ENCODE measurements around the gene CALM1.

The CALM1 gene

DNA sequence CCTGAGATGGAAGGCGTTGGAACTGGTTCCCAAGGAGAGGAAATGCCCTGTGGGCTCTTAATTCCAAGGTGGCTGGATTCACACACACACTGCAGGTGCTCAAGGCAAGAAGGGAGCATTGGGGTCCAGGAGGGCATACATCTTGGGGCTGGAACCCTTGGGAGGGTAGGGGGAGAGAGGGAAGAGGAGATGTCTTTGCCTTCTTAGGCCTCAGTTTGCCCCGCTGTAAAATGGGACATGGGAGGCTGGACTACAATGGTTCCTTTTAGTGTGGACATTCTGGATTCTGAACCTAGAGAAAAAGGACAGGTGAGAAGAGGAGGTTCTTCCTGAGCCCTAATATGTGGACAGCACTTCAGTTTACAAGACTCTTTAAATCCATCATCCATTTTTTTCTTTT, 43.8 kb downstream of the CALM1 start:
- Histone ChIP-seq H3K79me2 (ENCODE audit: control insufficient read depth, insufficient read depth, low read length, unreplicated experiment) (no peaks in the 10 kb centered on the region), H3K27me3 (ENCODE audit: insufficient read depth, low read length) (no peaks in the 10 kb centered on the region), H3K27ac (ENCODE audit: low read depth, low read length) (no peak overlapping the region), H3K4me1 (ENCODE audit: control insufficient read depth, insufficient read depth, low read length, unreplicated experiment) (peaks cover 14% of the 10 kb centered on the region), H2AFZ (ENCODE audit: low read length, unreplicated experiment) (no peak overlapping the region), H3K36me3 (ENCODE audit: insufficient read depth, low read length) (no peaks in the 10 kb centered on the region), H3K4me3 (ENCODE audit: low read depth, low read length) (no peak overlapping the region)

DNA sequence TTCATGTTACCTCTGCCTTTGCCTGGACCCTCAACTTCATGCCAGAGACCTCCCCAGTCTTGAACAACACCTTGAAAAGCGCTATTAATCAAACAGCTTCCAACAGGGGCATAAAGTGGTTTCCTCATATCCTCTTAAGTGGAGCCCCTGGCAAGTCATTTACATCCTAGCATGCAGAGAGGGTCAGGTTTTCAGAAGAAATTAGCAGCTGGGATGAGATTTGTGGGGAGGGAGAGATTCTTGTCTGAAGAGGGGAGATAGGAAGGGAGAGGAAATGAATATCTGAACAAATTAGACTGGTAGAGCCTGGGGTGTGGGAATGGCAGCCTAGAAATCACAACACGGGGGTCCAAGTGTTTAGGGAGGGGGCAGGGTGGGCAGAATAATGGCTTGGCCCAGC, 45.6 kb downstream of the CALM1 start:
- no peaks in the 10 kb centered on the region for H3K36me3 ChIP-seq (ENCODE audit: insufficient read depth, low read length)
- no peak overlapping the region for H3K27ac ChIP-seq (ENCODE audit: low read depth, low read length)
- peaks cover 8% of the 10 kb centered on the region; the same call in 1 of the 2 replicates for H3K27me3 ChIP-seq (ENCODE audit: insufficient read depth, low read length)
- H3K4me1 ChIP-seq (ENCODE audit: control insufficient read depth, insufficient read depth, low read length, unreplicated experiment) = peaks cover 14% of the 10 kb centered on the region
- H2AFZ ChIP-seq (ENCODE audit: low read length, unreplicated experiment) = no peak overlapping the region
- H3K79me2 ChIP-seq (ENCODE audit: control insufficient read depth, insufficient read depth, low read length, unreplicated experiment) = no peaks in the 10 kb centered on the region
- H3K4me3 ChIP-seq (ENCODE audit: low read depth, low read length) = no peak overlapping the region

DNA sequence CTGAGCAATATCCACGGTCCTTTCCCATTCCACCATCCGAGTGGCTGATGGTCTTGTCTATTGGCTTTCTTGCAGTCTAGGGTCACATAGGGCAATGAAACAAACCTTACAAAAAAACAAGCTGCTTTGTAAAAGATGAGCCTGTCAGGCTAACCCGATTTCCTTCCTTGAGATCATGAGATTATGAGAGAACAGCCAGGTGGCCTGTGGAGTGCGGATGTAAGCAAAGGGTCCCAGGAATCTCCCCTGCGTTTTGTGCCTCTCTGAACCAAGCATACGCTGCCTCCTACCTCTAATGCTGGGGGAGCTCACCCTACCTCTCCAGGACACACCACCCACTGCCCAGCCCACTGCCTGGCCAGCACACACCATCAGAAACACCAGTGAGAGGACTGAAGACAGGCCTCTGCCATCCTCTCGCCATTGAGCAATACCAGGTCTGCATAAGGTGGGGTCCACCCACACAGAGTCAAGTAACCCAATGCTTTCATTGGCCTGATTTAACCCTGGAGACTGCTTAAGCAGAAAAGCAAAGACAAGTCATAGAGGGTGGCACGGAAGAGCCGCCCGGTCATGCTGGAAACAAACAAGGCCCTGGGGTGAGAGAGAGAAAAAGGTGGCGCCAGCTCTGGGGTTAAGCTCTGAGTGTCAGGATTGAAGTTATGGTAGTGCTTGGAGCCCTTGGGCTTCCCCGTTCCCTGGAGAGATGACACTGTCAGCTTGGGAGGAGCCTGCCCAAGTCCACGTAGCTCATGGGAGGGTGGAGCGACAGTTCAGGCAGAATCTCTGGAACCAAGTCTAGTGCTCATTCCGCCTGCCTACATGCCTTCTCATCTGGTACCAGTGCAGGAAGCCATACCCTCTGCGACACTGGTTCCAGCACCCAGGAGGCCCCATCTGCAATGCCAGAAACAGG, 46.6 kb downstream of the CALM1 start:
- H2AFZ ChIP-seq (ENCODE audit: low read length, unreplicated experiment) = no peak overlapping the region
- no peaks in the 10 kb centered on the region for H3K79me2 ChIP-seq (ENCODE audit: control insufficient read depth, insufficient read depth, low read length, unreplicated experiment)
- peaks cover 8% of the 10 kb centered on the region; the same call in 1 of the 2 replicates for H3K27me3 ChIP-seq (ENCODE audit: insufficient read depth, low read length)
- H3K27ac ChIP-seq (ENCODE audit: low read depth, low read length) = no peak overlapping the region
- no peaks in the 10 kb centered on the region for H3K36me3 ChIP-seq (ENCODE audit: insufficient read depth, low read length)
- peaks cover 14% of the 10 kb centered on the region for H3K4me1 ChIP-seq (ENCODE audit: control insufficient read depth, insufficient read depth, low read length, unreplicated experiment)
- H3K4me3 ChIP-seq (ENCODE audit: low read depth, low read length) = no peak overlapping the region

DNA sequence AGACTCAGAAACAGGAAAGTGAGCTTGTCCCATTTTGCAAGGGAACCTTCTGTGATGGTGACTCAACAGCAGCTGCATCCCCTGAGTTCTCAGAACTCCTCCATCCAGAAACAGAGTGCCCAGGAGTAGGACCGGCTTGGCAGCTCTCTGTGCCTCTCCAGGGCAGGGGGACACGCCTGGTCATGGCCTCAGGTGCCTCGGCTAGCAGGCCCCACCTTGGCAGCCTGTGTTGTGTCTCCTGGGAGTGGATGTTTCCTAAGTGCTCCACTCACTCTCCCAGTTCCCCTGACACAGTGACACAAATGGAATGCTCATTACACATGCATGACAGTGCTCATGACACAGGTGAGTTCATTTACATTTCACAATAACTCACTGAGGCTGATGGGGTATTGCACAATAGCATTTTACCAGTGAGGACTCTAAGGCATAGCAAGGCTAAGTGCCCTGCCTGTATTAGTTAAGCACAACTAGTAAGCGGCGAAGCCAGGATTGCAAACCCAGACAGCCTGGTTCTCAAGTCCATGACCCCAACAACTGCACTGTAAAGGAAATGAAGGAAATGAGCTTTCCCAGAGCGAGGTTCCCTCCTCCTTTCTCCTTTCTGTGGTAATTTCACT, 47.4 kb downstream of the CALM1 start:
- no peaks in the 10 kb centered on the region for H3K79me2 ChIP-seq (ENCODE audit: control insufficient read depth, insufficient read depth, low read length, unreplicated experiment)
- no peak overlapping the region for H3K27ac ChIP-seq (ENCODE audit: low read depth, low read length)
- H3K27me3 ChIP-seq (ENCODE audit: insufficient read depth, low read length) = peaks cover 8% of the 10 kb centered on the region; the same call in 1 of the 2 replicates
- H3K4me1 ChIP-seq (ENCODE audit: control insufficient read depth, insufficient read depth, low read length, unreplicated experiment) = peaks cover 14% of the 10 kb centered on the region
- H2AFZ ChIP-seq (ENCODE audit: low read length, unreplicated experiment) = no peak overlapping the region
- no peak overlapping the region for H3K4me3 ChIP-seq (ENCODE audit: low read depth, low read length)
- H3K36me3 ChIP-seq (ENCODE audit: insufficient read depth, low read length) = no peaks in the 10 kb centered on the region

DNA sequence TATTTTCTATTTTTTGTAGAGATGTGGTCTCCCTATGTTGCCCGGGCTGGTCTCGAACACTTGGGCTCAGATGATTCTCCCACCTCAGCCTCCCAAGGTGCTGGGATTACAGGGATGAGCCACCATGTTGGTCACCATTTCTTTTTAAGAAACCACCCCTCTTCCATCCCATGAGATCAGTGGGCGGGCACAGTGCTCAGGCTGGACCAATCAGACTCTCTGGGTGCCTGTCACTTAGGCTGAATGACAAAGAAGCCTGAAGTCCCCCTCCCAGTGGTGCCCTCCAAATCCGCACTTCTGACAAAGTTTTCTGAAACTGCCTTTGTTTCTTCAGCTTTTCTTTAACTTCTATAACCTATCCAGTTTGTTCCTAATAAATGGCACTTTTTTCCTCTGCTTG, 48.2 kb downstream of the CALM1 start:
- Histone ChIP-seq H3K4me3 (ENCODE audit: low read depth, low read length) (no peak overlapping the region), H2AFZ (ENCODE audit: low read length, unreplicated experiment) (no peak overlapping the region), H3K36me3 (ENCODE audit: insufficient read depth, low read length) (no peaks in the 10 kb centered on the region), H3K79me2 (ENCODE audit: control insufficient read depth, insufficient read depth, low read length, unreplicated experiment) (no peaks in the 10 kb centered on the region), H3K27me3 (ENCODE audit: insufficient read depth, low read length) (peaks cover 8% of the 10 kb centered on the region; the same call in 1 of the 2 replicates), H3K4me1 (ENCODE audit: control insufficient read depth, insufficient read depth, low read length, unreplicated experiment) (peaks cover 14% of the 10 kb centered on the region), H3K27ac (ENCODE audit: low read depth, low read length) (no peak overlapping the region)

DNA sequence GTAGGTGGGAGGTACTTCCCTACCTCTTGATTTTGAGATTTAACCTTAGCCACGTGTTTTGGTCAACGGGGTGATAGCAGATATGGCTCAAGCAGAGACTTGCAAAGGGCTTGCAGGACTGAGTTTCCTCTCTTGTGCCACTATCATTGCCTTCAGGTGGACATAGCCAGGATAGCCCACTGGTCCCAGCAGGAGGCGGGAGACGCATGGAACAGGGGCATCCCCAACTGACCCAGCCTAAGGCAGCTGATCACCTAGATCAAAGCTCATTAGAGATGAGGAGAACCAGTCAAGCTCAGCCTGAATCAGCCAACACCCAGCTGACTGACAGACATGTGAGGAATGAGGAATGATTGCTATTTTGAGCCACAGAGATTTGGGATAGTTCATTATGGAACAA, 49.6 kb downstream of the CALM1 start:
- peaks cover 8% of the 10 kb centered on the region; the same call in 1 of the 2 replicates for H3K27me3 ChIP-seq (ENCODE audit: insufficient read depth, low read length)
- H3K4me1 ChIP-seq (ENCODE audit: control insufficient read depth, insufficient read depth, low read length, unreplicated experiment) = peaks cover 14% of the 10 kb centered on the region
- H3K27ac ChIP-seq (ENCODE audit: low read depth, low read length) = no peak overlapping the region
- H3K36me3 ChIP-seq (ENCODE audit: insufficient read depth, low read length) = no peaks in the 10 kb centered on the region
- H3K79me2 ChIP-seq (ENCODE audit: control insufficient read depth, insufficient read depth, low read length, unreplicated experiment) = no peaks in the 10 kb centered on the region
- H2AFZ ChIP-seq (ENCODE audit: low read length, unreplicated experiment) = no peak overlapping the region
- H3K4me3 ChIP-seq (ENCODE audit: low read depth, low read length) = no peak overlapping the region

DNA sequence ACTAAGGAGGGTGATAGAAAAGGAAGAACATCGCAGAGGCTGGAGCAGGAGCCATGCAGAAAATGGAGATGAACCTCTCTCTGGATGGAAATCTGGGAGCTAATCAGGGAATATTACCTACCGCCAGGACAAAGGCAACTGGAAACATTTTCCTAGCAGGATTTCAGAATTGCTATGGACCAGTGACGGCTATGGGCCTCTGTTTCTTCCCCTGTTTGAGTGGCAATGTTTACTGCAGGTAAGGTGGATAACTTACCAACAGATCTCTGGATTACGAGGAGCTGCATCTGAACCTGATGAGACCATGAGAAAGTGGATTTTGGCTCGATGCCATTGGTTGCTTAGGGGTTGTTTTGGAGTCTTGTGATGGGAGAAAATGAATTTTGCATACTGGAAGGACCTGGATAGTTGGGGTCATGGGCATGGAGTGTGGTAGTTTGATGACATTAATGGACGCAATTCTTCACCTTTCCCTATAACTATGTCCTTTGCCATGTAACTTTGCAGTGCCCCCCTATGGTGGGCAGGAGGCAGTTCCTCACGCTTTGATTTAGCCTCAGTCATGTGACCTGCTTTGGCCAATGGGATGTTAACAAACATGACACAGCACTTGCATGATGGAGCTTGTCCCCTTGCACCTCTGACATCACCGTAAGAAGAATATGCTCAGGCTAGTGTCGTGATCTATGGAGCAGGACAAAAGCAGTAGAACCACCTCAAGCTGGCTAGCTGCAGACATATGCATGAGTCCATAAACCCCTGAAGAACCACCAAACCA, 51.1 kb downstream of the CALM1 start:
- Histone ChIP-seq H3K27me3 (ENCODE audit: insufficient read depth, low read length) (peaks cover 8% of the 10 kb centered on the region; the same call in 1 of the 2 replicates), H3K27ac (ENCODE audit: low read depth, low read length) (no peak overlapping the region), H3K4me3 (ENCODE audit: low read depth, low read length) (no peak overlapping the region), H3K79me2 (ENCODE audit: control insufficient read depth, insufficient read depth, low read length, unreplicated experiment) (no peaks in the 10 kb centered on the region), H2AFZ (ENCODE audit: low read length, unreplicated experiment) (no peak overlapping the region), H3K4me1 (ENCODE audit: control insufficient read depth, insufficient read depth, low read length, unreplicated experiment) (peaks cover 14% of the 10 kb centered on the region), H3K36me3 (ENCODE audit: insufficient read depth, low read length) (no peaks in the 10 kb centered on the region)

DNA sequence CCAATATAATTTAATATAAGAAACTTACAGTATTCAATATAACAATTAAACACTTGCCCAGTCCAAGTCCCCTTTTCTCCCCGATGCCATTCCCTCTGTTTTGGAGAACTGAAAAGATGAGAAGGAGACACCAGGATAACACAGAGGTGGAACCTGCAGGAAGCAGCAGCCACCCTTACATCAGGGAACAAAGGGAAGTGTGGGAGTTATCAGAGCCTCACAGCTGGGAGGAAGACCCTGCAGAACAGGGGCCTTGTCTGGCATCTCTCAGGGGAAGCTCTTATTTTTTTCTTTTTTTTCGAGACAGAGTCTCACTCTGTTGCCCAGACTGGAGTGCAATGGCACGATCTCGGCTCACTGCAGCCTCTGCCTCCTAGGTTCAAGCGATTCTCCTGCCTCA, 52.6 kb downstream of the CALM1 start:
- Histone ChIP-seq H3K36me3 (ENCODE audit: insufficient read depth, low read length) (no peaks in the 10 kb centered on the region), H3K4me3 (ENCODE audit: low read depth, low read length) (no peak overlapping the region), H3K27me3 (ENCODE audit: insufficient read depth, low read length) (peaks cover 8% of the 10 kb centered on the region; the same call in 1 of the 2 replicates), H3K79me2 (ENCODE audit: control insufficient read depth, insufficient read depth, low read length, unreplicated experiment) (no peaks in the 10 kb centered on the region), H2AFZ (ENCODE audit: low read length, unreplicated experiment) (no peak overlapping the region), H3K27ac (ENCODE audit: low read depth, low read length) (no peak overlapping the region), H3K4me1 (ENCODE audit: control insufficient read depth, insufficient read depth, low read length, unreplicated experiment) (peaks cover 3% of the 10 kb centered on the region)

DNA sequence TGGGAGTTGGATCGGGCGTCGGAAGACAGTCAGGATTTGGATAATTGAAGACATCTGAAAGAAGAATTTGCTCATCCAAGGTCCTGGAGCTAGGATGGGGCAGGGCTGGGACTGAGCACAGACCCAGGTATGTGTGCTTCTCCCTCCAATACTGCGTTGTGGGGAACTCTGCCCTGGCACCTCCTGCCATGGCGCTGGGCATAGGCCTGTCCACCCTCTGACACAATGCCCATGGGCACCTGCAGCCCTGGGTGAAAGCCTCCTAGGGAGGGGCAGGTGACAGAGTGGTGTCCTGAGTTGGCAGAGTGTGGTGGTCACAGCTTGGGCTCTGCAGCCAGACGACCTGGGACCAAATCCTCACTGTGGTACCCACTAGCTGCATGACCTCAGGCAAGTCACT, 53.3 kb downstream of the CALM1 start:
- H3K4me3 ChIP-seq (ENCODE audit: low read depth, low read length) = no peak overlapping the region
- no peak overlapping the region for H2AFZ ChIP-seq (ENCODE audit: low read length, unreplicated experiment)
- peaks cover 15% of the 10 kb centered on the region for H3K27me3 ChIP-seq (ENCODE audit: insufficient read depth, low read length)
- H3K36me3 ChIP-seq (ENCODE audit: insufficient read depth, low read length) = no peaks in the 10 kb centered on the region
- no peak overlapping the region for H3K27ac ChIP-seq (ENCODE audit: low read depth, low read length)
- H3K79me2 ChIP-seq (ENCODE audit: control insufficient read depth, insufficient read depth, low read length, unreplicated experiment) = no peaks in the 10 kb centered on the region
- no peaks in the 10 kb centered on the region for H3K4me1 ChIP-seq (ENCODE audit: control insufficient read depth, insufficient read depth, low read length, unreplicated experiment)

DNA sequence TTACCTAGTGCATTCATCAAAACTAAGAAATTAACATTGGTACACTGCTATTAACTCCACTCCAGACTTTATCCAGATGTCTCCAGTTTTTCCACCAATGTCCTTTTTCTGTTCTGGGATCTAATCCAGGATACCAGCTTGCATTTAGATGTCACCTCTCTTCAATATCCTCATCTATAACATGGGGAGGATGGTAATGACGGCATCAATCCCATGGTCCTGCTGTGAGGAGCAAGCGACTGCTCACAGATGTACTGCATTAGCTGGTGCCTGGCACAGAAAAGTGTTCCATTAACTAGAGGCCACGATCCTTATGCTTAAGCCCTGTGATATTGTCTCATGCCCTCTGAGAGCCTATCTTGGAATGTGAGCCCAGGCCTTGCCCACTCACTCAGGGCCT, 53.8 kb downstream of the CALM1 start:
- no peak overlapping the region for H3K27ac ChIP-seq (ENCODE audit: low read depth, low read length)

More for the DNA sequence above, 53.8 kb downstream of the CALM1 start:
- Histone ChIP-seq H3K27me3 (ENCODE audit: insufficient read depth, low read length) (peaks cover 20% of the 10 kb centered on the region), H3K4me1 (ENCODE audit: control insufficient read depth, insufficient read depth, low read length, unreplicated experiment) (no peaks in the 10 kb centered on the region), H3K36me3 (ENCODE audit: insufficient read depth, low read length) (no peaks in the 10 kb centered on the region), H3K4me3 (ENCODE audit: low read depth, low read length) (no peak overlapping the region), H2AFZ (ENCODE audit: low read length, unreplicated experiment) (no peak overlapping the region), H3K79me2 (ENCODE audit: control insufficient read depth, insufficient read depth, low read length, unreplicated experiment) (no peaks in the 10 kb centered on the region)

Measured in ACC112 (cell line).